Activated naive CD4-positive, alpha-beta T cell treated with anti-CD3 and anti-CD28 coated beads for 36 hours (primary cell): ENCODE results near the gene CFI. TPM values are rescaled to one million over a fixed set of nuclear protein-coding genes. Genes with fewer than 3 reads are reported as not detected.
A peak's percentile ranks its signal among the peaks of the same experiment; 100 is the strongest.

Source experiments
- CTCF ChIA-PET: fragments of 350-600 bp; sonication (Branson Sonifier 250); formaldehyde crosslinking; loops from one replicate; lab custom pipeline; 2021; ENCODE audit warnings: antibody characterized with exemption; lab: Charles Lee
- DNase-seq: peaks from one replicate; pipeline ENCODE4 v3.0.0-alpha.2; 2020
- H3K27ac Mint-ChIP-seq: one replicate; pipeline ENCODE4 v1.8.0; 2021; ENCODE audit warnings: mild to moderate bottlenecking, mixed read lengths
- H3K27me3 Mint-ChIP-seq: one replicate; pipeline ENCODE4 v1.8.0; 2021; ENCODE audit warnings: low read depth, mixed read lengths
- H3K36me3 Mint-ChIP-seq: one replicate; pipeline ENCODE4 v1.8.0; 2021; ENCODE audit warnings: low read depth, mixed read lengths
- H3K4me1 Mint-ChIP-seq: one replicate; pipeline ENCODE4 v1.8.0; 2021; ENCODE audit warnings: low read depth, mixed read lengths
- H3K4me3 Mint-ChIP-seq: one replicate; pipeline ENCODE4 v1.8.0; 2021; ENCODE audit warnings: mild to moderate bottlenecking, moderate library complexity, mixed read lengths
- H3K9me3 Mint-ChIP-seq: one replicate; pipeline ENCODE4 v1.8.0; 2021; ENCODE audit warnings: mixed read lengths
- intact Hi-C: fragments of 100-400 bp; cut with micrococcal nuclease; formaldehyde crosslinking; loops from one replicate; pipeline ENCODE4 v1.15.1; 2023
- total RNA-seq, 2 experiments: library from RNA; stranded (reverse); gene quantifications; one replicate each; pipeline ENCODE4 v1.2.3, GENCODE V29; 2021

CFI gene
- total RNA-seq, 2 experiments from 2014 or later: not detected

DNA sequence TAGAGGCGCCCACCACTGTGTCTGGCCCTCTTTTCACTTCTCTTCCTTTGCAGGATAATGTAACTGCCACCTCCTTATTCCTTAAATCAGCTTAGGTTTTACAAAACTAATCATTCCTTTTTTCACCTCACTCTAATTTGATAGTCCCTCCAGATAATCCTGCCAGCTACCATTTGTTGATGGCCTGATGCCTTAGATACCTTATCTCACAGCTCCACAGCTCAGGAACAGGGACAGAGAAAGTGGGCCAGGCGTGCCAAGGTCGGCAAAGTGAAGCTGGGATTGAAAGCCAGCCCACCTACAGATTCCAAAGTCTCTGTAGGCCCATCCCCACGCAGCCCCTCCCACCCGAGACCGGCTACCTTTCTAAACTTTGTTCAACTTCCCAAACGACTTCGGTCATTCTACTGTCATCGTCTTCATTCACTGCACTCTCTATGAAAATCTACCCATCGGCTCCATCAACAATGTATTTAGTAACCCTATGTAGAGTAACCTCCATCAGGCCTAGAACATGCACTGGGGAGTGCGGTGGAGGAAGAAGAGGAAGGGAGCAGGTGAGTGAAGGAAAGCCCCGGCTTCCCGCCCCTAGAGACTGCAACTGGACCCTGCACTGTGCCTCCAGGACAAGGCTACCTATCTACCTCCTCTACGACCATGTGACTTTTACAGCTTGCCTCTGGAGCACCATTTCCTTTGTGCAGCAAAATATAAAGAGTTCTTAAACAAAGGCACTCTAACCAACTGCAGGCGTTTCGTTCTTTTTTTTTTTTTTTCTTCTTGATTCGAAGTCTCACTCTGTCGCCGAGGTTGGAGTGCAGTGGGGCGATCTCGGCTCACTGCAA is 100.0 kb downstream of the CFI start:
- Mint-ChIP-seq H3K27me3 (no peaks in the 10 kb centered on the region), H3K27ac (peak overlapping the region; percentile 82), H3K4me3 (peak overlapping the region; percentile 86), H3K9me3 (no peaks in the 10 kb centered on the region), H3K36me3 (peaks cover 8% of the 10 kb centered on the region), H3K4me1 (peaks cover 34% of the 10 kb centered on the region)
- intact Hi-C loops: loop anchor here (1.0 to 10.0 kb wide), 5 partner anchors 53 to 728 kb away; partner anchors contain the start of gene ELOVL6
- no peak for DNase-seq
- CTCF ChIA-PET: interaction anchor here (0.7 to 2.9 kb wide), 8 partner anchors 11 to 243 kb away, joined by 3 to 9 read pairs (median 6); no protein-coding TSS in a partner anchor

DNA sequence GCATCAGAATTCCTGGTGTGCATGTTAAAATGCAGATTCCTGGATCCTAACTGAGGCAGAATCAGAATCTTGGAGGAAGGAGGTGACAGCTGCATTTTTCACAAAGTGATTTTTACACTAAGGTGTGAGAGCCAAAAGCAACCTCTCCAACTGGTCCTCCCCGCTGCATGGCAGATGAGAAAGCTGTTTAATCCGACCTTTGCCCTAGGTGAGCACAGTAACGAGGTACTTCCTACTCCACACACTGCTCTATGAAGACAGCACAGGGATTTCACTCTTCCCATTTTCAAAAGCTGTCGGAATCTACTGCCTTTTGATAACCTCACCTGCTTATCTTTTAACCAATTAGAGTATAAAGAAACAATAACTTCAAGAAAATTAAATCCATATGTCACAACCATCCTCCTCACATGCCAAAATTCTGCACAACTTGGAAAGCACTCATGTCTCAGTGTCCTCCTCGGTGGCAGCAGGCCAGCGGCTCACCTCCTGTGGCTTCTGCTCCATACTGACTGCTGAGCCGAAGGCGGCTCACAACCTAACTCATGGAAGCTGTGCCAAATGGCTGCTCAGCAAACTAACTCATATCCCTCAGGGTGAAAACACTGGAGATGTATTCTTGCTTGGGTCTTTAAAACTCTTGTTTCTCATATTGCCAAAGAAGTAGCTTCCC is 102.1 kb downstream of the CFI start:
- DNase-seq: no peak
- Mint-ChIP-seq H3K27me3 (no peaks in the 10 kb centered on the region), H3K36me3 (peaks cover 8% of the 10 kb centered on the region), H3K9me3 (no peaks in the 10 kb centered on the region), H3K4me1 (peaks cover 36% of the 10 kb centered on the region), H3K27ac (no peak overlapping the region), H3K4me3 (no peak overlapping the region)
- CTCF ChIA-PET: interaction anchor here (0.6 to 2.9 kb wide), 3 partner anchors 9 to 128 kb away, joined by 3 to 9 read pairs (median 5); no protein-coding TSS in a partner anchor
- intact Hi-C loops: loop anchor here (10.0 kb wide), 1 partner anchor 495 kb away; the partner anchor contains the start of gene ELOVL6

DNA sequence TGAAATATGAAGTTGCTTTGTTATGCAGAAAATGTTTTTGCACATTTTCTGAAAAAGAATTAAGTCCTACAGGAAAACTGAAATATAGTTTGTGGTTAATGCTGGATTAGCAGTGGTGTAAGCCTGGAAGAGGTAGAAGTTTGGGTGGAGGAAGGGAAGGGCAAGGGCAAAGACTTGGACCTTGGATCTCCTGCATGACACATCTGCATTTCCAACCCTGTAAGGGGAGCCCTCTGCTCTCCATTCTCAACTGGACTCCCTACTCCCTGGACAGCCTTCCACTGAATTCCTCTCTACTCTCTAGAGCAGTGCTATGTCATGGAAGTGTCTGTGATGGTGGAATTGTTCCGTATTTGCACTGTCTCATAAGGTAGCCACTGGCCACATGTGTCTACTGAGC is 103.1 kb downstream of the CFI start:
- Mint-ChIP-seq H3K4me1 (peaks cover 31% of the 10 kb centered on the region), H3K4me3 (no peak overlapping the region), H3K36me3 (peaks cover 13% of the 10 kb centered on the region), H3K27me3 (no peaks in the 10 kb centered on the region), H3K9me3 (no peaks in the 10 kb centered on the region), H3K27ac (no peak overlapping the region)
- DNase-seq: no peak
- CTCF ChIA-PET: interaction anchor here (1.3 kb wide), 1 partner anchor 13 kb away, joined by 3 read pairs; no protein-coding TSS in a partner anchor
- intact Hi-C loops: no loop called here

DNA sequence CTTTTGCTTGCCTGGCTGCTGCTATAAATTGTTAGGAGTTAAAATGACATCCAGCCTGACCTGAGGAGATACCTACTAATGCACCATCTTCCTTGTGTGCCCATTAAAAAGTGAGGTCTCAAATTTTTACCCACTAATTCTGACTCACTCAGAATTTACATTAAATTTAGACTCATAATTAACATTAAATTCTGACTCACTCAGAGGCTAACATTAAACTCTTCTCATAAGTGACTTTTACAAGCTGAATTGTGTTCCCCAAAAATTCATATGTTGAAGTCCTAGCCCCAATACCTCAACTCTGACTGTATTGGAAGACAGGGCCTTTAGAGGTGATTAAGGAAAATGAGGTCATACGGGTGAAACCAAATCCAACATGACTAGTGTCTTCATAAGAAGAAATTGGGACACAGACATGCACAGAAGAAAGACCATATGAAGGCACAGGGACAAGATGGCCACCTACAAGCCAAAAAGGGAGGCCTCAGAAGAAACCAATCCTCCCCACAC is 110.3 kb downstream of the CFI start:
- no peaks in the 10 kb centered on the region for H3K27me3 Mint-ChIP-seq
- peak overlapping the region; percentile 54 for H3K27ac Mint-ChIP-seq
- no peak for DNase-seq
- H3K4me1 Mint-ChIP-seq: peaks cover 33% of the 10 kb centered on the region
- intact Hi-C loops: no loop called here
- CTCF ChIA-PET: interaction anchor here (1.6 kb wide), 1 partner anchor 10 kb away, joined by 9 read pairs; no protein-coding TSS in a partner anchor
- no peaks in the 10 kb centered on the region for H3K9me3 Mint-ChIP-seq
- no peak overlapping the region for H3K4me3 Mint-ChIP-seq
- peaks cover 39% of the 10 kb centered on the region for H3K36me3 Mint-ChIP-seq

Other genes with a start within 250 kb of the CFI start
- gene MCUB, start 241.8 kb downstream of the CFI start, total RNA-seq: 10 to 100 TPM; 69.1 to 71.8 TPM
- 10 to 100 TPM; 11.5 to 12.1 TPM for gene CASP6, start 98.6 kb downstream of the CFI start, total RNA-seq
- 10 to 100 TPM; 22.8 to 24.3 TPM for gene PLA2G12A, start 71.9 kb downstream of the CFI start, total RNA-seq
- gene GAR1, start 13.8 kb upstream of the CFI start, total RNA-seq: 10 to 100 TPM; 18.9 to 24.4 TPM
- not detected for gene RRH, start 26.0 kb upstream of the CFI start, total RNA-seq
- gene LRIT3, start 46.1 kb upstream of the CFI start, total RNA-seq: under 1 TPM in 1 of 2 experiments, not detected in 1; 0.05 TPM
- not detected for gene EGF, start 110.9 kb upstream of the CFI start, total RNA-seq